Endodermal cell (in vitro differentiated cells): ENCODE results near the gene DPP8. TPM values are rescaled to one million over a fixed set of nuclear protein-coding genes. Genes with fewer than 3 reads are reported as not detected.

Experiments used
- DNase-seq: peaks from one replicate; pipeline ENCODE4 v3.0.0-alpha.2; 2017
- H3K27ac ChIP-seq: 2 replicates; pipeline ENCODE4 v1.5.1; 2013; ENCODE audit warnings: mild to moderate bottlenecking, low read depth, low read length, moderate library complexity
- H3K27me3 ChIP-seq: 2 replicates; pipeline ENCODE4 v1.6.1; 2013; ENCODE audit warnings: mild to moderate bottlenecking, low read length, moderate library complexity; ENCODE audit not compliant: insufficient read depth, control insufficient read depth, poor library complexity, severe bottlenecking
- H3K36me3 ChIP-seq: 2 replicates; pipeline ENCODE4 v1.7.0; 2013; ENCODE audit warnings: mild to moderate bottlenecking, low read length, moderate library complexity; ENCODE audit not compliant: control insufficient read depth, insufficient read depth
- H3K4me1 ChIP-seq: one replicate; pipeline ENCODE4 v1.7.0; 2013; ENCODE audit warnings: low read length; ENCODE audit not compliant: control insufficient read depth, insufficient read depth
- H3K4me3 ChIP-seq: 2 replicates; pipeline ENCODE4 v1.5.1; 2013; ENCODE audit warnings: mild to moderate bottlenecking, low read length, moderate library complexity
- H3K9ac ChIP-seq: 2 replicates; pipeline ENCODE4 v1.6.1; 2013; ENCODE audit warnings: mild to moderate bottlenecking, low read length, moderate library complexity; ENCODE audit not compliant: poor library complexity, severe bottlenecking; ENCODE audit errors: extremely low read depth
- H3K9me3 ChIP-seq: 2 replicates; pipeline ENCODE4 v1.6.1; 2013; ENCODE audit warnings: mild to moderate bottlenecking, low read length, moderate library complexity; ENCODE audit not compliant: control insufficient read depth
- H3K27ac Mint-ChIP-seq: 2 replicates; pipeline ENCODE4 v1.8.0; 2020; ENCODE audit warnings: mixed read lengths
- H3K27me3 Mint-ChIP-seq: 2 replicates; pipeline ENCODE4 v1.8.0; 2021; ENCODE audit warnings: mild to moderate bottlenecking, mixed read lengths; ENCODE audit not compliant: insufficient read depth
- H3K36me3 Mint-ChIP-seq: 2 replicates; pipeline ENCODE4 v1.8.0; 2020; ENCODE audit warnings: low read depth, mixed read lengths
- H3K4me1 Mint-ChIP-seq: 2 replicates; pipeline ENCODE4 v1.8.0; 2020; ENCODE audit warnings: mixed read lengths
- H3K4me3 Mint-ChIP-seq: 2 replicates; pipeline ENCODE4 v1.8.0; 2020; ENCODE audit warnings: mild to moderate bottlenecking, moderate library complexity, mixed read lengths
- H3K9me3 Mint-ChIP-seq: 2 replicates; pipeline ENCODE4 v1.8.0; 2020; ENCODE audit warnings: mild to moderate bottlenecking, mixed read lengths
- CTCF ChIP-seq: fragments of 200-600 bp; sonication (generic); conservative IDR thresholded peaks from 2 replicates; pipeline ENCODE4 v1.5.0; 2021; ENCODE audit warnings: antibody characterized with exemption, mild to moderate bottlenecking
- WGBS, 2 experiments: methylation state at CpG; one replicate each; pipeline versions ENCODE4 v1.1.5 to v1.1.7; 2013; ENCODE audit warnings: missing lambda C conversion rate in 2 of 2, mixed read lengths in 1 of 2; ENCODE audit not compliant: insufficient coverage in 1 of 2, insufficient read length in 1 of 2; 5-methylcytosine and 5-hydroxymethylcytosine counted together
- total RNA-seq, 2 donors: library from RNA; stranded (reverse); fragmentation: NEBNext Ultra II Directional in 1 of 2; extraction: Animal tissue kit (Norgen Biotek cat#: 25700) in 1 of 2; gene quantifications; 2 replicates in 1 of 2; 3 replicates in 1 of 2; pipeline ENCODE4 v1.2.1, GENCODE V29; 2021

DPP8 gene
- total RNA-seq, 2 donors from 2014 or later = 31.8 to 34.9 TPM

GRCh38 chr15:65414841-65415621 is 102.5 kb downstream of the DPP8 start:
- H3K9ac ChIP-seq = peak overlapping the region; percentile 56

GRCh38 chr15:65413760-65414144 is 103.7 kb downstream of the DPP8 start:
- whole genome bisulfite sequencing, 2 experiments = 88 to 91% methylated on average over 4 to 6 of the region's 6 CpGs
- no peak overlapping the region for H3K9ac ChIP-seq
- peaks cover 11% of the 10 kb centered on the region for H3K36me3 ChIP-seq
- no peaks in the 10 kb centered on the region for H3K36me3 Mint-ChIP-seq
- no peak for DNase-seq
- H3K27ac Mint-ChIP-seq = no peak overlapping the region
- no peaks in the 10 kb centered on the region for H3K9me3 Mint-ChIP-seq
- H3K4me3 ChIP-seq = no peak overlapping the region
- H3K27me3 Mint-ChIP-seq = no peaks in the 10 kb centered on the region
- H3K4me1 Mint-ChIP-seq = peaks cover 61% of the 10 kb centered on the region
- H3K27ac ChIP-seq = no peak overlapping the region
- no peaks in the 10 kb centered on the region for H3K27me3 ChIP-seq
- TF ChIP-seq CTCF = no peak
- H3K9me3 ChIP-seq = no peaks in the 10 kb centered on the region
- peaks cover 42% of the 10 kb centered on the region for H3K4me1 ChIP-seq
- no peak overlapping the region for H3K4me3 Mint-ChIP-seq

More at GRCh38 chr15:65414841-65415621, 102.5 kb downstream of the DPP8 start:
- Mint-ChIP-seq H3K9me3 (no peaks in the 10 kb centered on the region), H3K4me3 (peak overlapping the region; percentile 40), H3K27ac (peak overlapping the region; percentile 93), H3K4me1 (peaks cover 72% of the 10 kb centered on the region), H3K36me3 (no peaks in the 10 kb centered on the region), H3K27me3 (no peaks in the 10 kb centered on the region)
- peak; percentile 94 for DNase-seq
- peak; percentile 59 for TF ChIP-seq CTCF
- 12 to 15% methylated on average over 6 to 14 of the region's 14 CpGs for WGBS, 2 experiments
- Histone ChIP-seq H3K27me3 (no peaks in the 10 kb centered on the region), H3K9me3 (no peaks in the 10 kb centered on the region), H3K4me1 (peaks cover 47% of the 10 kb centered on the region), H3K36me3 (peaks cover 14% of the 10 kb centered on the region), H3K4me3 (peak overlapping the region; percentile 71), H3K27ac (peak overlapping the region; percentile 97)

GRCh38 chr15:65413051-65413759 is 104.3 kb downstream of the DPP8 start:
- Mint-ChIP-seq H3K36me3 (no peaks in the 10 kb centered on the region), H3K27me3 (no peaks in the 10 kb centered on the region), H3K9me3 (no peaks in the 10 kb centered on the region), H3K4me1 (peaks cover 55% of the 10 kb centered on the region), H3K4me3 (no peak overlapping the region), H3K27ac (no peak overlapping the region)
- no peak for DNase-seq
- Histone ChIP-seq H3K27ac (peak overlapping the region; percentile 35), H3K9ac (no peak overlapping the region), H3K27me3 (no peaks in the 10 kb centered on the region), H3K4me3 (no peak overlapping the region), H3K36me3 (peaks cover 16% of the 10 kb centered on the region), H3K9me3 (no peaks in the 10 kb centered on the region), H3K4me1 (peaks cover 37% of the 10 kb centered on the region)
- no peak for TF ChIP-seq CTCF
